RWPE2 (cell line): ENCODE data around the gene GALNT11.

ENCODE experiments used
- ATAC-seq: fragments of 200-7000 bp; cut with Tn5 transposase; 3 replicates; pipeline ENCODE4 v1.9.1; 2021; ENCODE audit warnings: low read depth
- DNase-seq: peaks from one replicate; pipeline ENCODE4 v3.0.0-alpha.2; 2020; ENCODE audit warnings: low spot score
- H3K27ac ChIP-seq: fragments of 450-650 bp; 2 replicates; pipeline ENCODE4 v1.5.1; 2017; ENCODE audit warnings: mild to moderate bottlenecking; ENCODE audit not compliant: poor library complexity, severe bottlenecking
- H3K27me3 ChIP-seq: fragments of 250-450 bp; sonication (Bioruptor Pico); 2 replicates; pipeline ENCODE4 v1.5.1; 2021; ENCODE audit warnings: mild to moderate bottlenecking, moderate library complexity; ENCODE audit not compliant: insufficient read depth, poor library complexity, severe bottlenecking
- H3K36me3 ChIP-seq: fragments of 250-450 bp; sonication (Bioruptor Pico); 2 replicates; pipeline ENCODE4 v1.5.1; 2020; ENCODE audit warnings: low read depth, mild to moderate bottlenecking, moderate library complexity
- H3K4me1 ChIP-seq: fragments of 250-450 bp; sonication (Bioruptor Pico); 2 replicates; pipeline ENCODE4 v1.5.1; 2021; ENCODE audit warnings: mild to moderate bottlenecking, moderate library complexity; ENCODE audit not compliant: insufficient read depth, poor library complexity, severe bottlenecking
- H3K4me3 ChIP-seq: fragments of 250-450 bp; sonication (Bioruptor Pico); 2 replicates; pipeline ENCODE4 v1.5.1; 2021; ENCODE audit warnings: mild to moderate bottlenecking, moderate library complexity; ENCODE audit not compliant: severe bottlenecking
- H3K9me3 ChIP-seq: fragments of 250-450 bp; sonication (Bioruptor Pico); 2 replicates; pipeline ENCODE4 v1.5.1; 2021; ENCODE audit warnings: mild to moderate bottlenecking, moderate library complexity; ENCODE audit not compliant: severe bottlenecking
- TF ChIP-seq, protein P1 (sequence below): fragments of 450-650 bp; IDR thresholded peaks from one replicate; pipeline ENCODE4 v1.5.1; 2017; ENCODE audit warnings: mild to moderate bottlenecking, moderate library complexity; ENCODE audit not compliant: poor library complexity, severe bottlenecking

The GALNT11 gene

DNA sequence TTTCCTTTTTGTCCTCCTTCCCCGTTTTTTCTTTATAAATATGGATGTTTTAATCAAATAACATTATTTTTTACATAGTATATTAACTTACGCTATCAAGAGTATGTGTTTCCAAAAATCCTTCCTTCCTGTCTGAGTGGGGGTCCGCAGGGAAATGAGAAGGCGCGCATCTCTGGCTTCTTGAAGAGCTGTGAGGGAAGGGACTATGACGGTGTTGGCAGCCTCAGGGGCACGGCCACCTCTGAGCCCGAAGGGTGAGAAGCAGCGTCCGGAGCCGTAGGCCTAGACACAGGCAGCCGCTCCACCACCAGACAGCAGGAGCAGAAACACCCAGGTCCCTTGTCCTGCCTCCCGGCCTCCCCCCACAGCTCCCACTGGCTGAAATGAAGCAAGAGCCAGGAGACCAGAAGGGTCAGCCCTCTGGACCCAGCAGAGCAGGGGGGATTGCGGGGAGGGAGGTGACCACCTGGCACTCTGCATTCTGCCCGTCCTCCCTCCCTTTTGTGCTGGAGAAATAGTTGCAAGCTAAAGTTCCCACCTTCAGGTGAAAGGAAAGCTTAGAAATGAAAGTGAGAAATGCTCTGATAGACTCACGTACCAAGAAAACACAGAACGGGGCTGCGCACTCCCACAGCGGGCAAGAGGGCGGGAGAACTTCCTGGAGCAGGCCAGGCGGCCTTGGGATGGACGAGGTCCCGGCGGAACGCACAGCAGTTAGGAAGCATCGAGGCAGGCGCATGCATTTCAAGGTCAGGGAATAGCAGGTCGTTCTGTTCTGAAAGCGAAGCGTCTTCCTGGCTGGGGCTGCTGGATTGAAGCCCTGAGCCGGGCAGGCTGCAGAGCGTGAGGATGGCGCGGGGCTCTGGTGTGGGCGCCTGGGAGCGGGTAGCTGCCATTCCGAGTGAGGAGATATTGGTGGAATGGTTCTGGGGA, 105.5 kb downstream of the GALNT11 start:
- Histone ChIP-seq H3K4me1 (no peaks in the 10 kb centered on the region), H3K9me3 (no peaks in the 10 kb centered on the region), H3K27ac (no peak overlapping the region), H3K4me3 (no peak overlapping the region), H3K36me3 (peaks cover 24% of the 10 kb centered on the region), H3K27me3 (no peaks in the 10 kb centered on the region)
- DNase-seq (no peak), ATAC-seq (no peak)
- TF ChIP-seq, protein P1, sequence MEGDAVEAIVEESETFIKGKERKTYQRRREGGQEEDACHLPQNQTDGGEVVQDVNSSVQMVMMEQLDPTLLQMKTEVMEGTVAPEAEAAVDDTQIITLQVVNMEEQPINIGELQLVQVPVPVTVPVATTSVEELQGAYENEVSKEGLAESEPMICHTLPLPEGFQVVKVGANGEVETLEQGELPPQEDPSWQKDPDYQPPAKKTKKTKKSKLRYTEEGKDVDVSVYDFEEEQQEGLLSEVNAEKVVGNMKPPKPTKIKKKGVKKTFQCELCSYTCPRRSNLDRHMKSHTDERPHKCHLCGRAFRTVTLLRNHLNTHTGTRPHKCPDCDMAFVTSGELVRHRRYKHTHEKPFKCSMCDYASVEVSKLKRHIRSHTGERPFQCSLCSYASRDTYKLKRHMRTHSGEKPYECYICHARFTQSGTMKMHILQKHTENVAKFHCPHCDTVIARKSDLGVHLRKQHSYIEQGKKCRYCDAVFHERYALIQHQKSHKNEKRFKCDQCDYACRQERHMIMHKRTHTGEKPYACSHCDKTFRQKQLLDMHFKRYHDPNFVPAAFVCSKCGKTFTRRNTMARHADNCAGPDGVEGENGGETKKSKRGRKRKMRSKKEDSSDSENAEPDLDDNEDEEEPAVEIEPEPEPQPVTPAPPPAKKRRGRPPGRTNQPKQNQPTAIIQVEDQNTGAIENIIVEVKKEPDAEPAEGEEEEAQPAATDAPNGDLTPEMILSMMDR, result no peak

DNA sequence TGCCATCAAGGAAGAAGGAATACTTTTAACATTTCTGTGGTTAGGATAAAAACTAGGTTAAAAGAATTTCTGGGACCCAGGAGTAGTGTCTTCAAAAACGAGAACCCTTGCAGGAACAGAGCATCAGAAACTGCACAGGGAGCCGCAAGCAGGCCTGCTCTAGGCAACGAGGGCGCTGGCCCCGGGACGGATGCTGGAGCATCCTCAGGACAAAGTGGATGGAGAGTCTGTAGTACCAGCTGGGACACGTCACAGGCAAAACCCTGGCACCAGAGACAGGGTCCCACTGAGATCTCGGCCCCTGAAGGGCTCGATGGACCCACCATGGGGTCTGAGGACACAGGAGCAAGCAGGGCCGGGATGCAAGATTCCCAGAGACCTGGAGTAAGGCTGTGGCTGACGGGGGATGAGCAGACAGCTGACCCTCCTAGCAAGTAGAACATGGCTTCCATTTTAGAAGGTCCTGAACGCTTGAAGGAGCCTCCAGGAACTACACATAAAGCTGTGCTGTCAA, 106.6 kb downstream of the GALNT11 start:
- DNase-seq, result no peak
- H3K36me3 ChIP-seq, result peaks cover 25% of the 10 kb centered on the region

DNA sequence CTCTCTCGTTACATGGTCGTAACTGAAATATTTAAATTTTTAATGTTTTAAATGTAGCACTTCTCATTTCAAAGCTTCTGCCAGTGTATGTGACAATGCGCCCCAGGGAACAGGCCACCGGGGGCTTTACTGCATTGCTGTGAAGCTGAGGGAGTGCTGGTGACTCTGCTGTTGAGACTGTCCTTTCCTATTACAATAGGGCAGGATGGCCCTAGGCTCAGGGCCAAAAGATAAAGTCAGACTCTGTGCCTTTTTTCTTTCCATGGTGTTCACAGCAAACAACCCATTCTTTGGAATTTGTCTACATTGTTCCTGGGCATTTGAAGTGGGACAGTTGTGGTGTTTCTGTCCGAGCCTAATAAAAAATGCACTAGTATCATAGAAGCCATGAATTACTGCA, 107.3 kb downstream of the GALNT11 start:
- Histone ChIP-seq H3K4me1 (no peaks in the 10 kb centered on the region), H3K9me3 (no peaks in the 10 kb centered on the region), H3K27me3 (no peaks in the 10 kb centered on the region), H3K4me3 (no peak overlapping the region), H3K36me3 (peaks cover 29% of the 10 kb centered on the region), H3K27ac (no peak overlapping the region)
- ATAC-seq (no peak), DNase-seq (no peak)
- TF ChIP-seq, protein P1, result no peak

More for the DNA sequence above, 106.6 kb downstream of the GALNT11 start:
- Histone ChIP-seq H3K27ac (no peak overlapping the region), H3K9me3 (no peaks in the 10 kb centered on the region), H3K27me3 (no peaks in the 10 kb centered on the region), H3K4me1 (no peaks in the 10 kb centered on the region), H3K4me3 (no peak overlapping the region)
- ATAC-seq, result no peak
- TF ChIP-seq, protein P1, result no peak

DNA sequence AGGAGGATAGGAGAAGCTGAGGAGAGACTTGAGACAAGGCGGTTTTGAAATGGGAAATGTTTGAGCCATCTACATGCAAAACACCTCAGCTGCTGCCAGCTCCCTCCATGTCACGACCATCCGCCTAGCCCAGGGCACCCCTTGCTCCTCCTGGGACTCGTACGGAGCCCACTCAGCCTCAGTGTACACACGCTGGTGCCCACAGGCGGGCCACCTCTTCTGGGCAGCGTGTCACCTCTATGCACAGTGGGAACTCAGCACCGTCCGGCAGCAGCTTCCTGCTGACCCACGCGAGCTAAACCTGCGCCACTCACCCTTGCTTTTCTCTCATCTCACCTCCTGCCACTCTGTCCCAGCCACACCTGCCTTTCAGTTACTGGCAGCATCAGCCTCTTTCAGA, 108.3 kb downstream of the GALNT11 start:
- no peaks in the 10 kb centered on the region for H3K9me3 ChIP-seq
- TF ChIP-seq, protein P1, result no peak
- H3K4me1 ChIP-seq, result no peaks in the 10 kb centered on the region
- no peak for ATAC-seq
- H3K27me3 ChIP-seq, result no peaks in the 10 kb centered on the region
- DNase-seq, result no peak
- no peak overlapping the region for H3K27ac ChIP-seq
- peaks cover 36% of the 10 kb centered on the region for H3K36me3 ChIP-seq
- H3K4me3 ChIP-seq, result no peak overlapping the region

DNA sequence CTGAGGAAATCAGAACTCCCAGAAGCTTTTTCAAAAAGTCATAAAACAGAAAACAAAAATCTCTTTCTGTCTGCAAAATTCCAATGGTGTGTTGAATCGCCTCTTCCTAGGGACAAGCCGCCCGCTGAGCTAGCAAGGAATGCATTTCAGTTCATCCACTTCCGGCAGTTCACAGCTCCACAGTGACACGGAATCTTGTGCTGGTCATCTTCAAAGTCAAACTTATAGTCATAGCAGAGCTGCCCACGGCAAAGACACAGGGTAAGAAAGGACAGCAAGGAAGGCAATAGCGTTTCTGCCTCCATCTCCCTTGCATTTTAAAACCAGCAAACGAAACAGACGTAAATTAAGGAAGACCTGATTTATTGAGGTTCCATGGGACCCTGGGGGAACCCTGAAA, 111.2 kb downstream of the GALNT11 start:
- no peaks in the 10 kb centered on the region for H3K4me1 ChIP-seq
- H3K27ac ChIP-seq, result no peak overlapping the region
- no peaks in the 10 kb centered on the region for H3K9me3 ChIP-seq
- no peak overlapping the region for H3K4me3 ChIP-seq
- ATAC-seq (no peak), DNase-seq (no peak)
- H3K27me3 ChIP-seq, result no peaks in the 10 kb centered on the region
- H3K36me3 ChIP-seq, result peaks cover 50% of the 10 kb centered on the region
- TF ChIP-seq, protein P1, result no peak
